PC-3 (cell line): ENCODE results near the gene PIAS1.

Source experiments
- CTCF ChIP-seq: fragments of 300-600 bp; sonication (generic); conservative IDR thresholded peaks from 2 replicates; pipeline ENCODE4 v1.5.1; 2017; ENCODE audit warnings: antibody characterized with exemption, low read depth, mild to moderate bottlenecking, low read length
- EZH2 ChIP-seq: fragments of 300-600 bp; sonication (generic); IDR thresholded peaks from one replicate; pipeline ENCODE4 v1.6.1; 2017; ENCODE audit warnings: antibody characterized with exemption, mild to moderate bottlenecking, low read length; ENCODE audit not compliant: unreplicated experiment
- EZH2phosphoT487 ChIP-seq: fragments of 300-600 bp; sonication (generic); IDR thresholded peaks from 2 replicates; pipeline ENCODE4 v1.6.1; 2018; ENCODE audit warnings: mild to moderate bottlenecking, antibody characterized with exemption, low read length, borderline replicate concordance

DNA sequence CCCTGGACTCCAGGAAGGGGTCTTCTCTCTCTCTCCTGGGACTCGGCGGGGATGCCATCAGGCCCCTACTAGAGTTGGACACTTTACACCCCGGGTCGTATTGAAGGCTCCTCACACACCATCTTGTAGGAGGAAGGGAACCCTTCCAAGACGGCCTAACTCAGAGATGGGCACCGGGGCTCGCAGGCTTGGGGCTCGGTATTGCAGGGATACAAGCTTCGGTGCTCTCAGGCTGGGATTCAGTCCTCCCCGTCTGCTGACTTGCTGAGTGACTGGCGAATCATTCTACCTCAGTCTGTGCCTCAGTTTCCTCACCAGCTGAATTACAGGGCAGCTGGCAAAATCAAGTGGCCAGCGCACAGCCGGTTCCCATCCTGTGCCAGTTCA is 151.4 kb downstream of the PIAS1 start:
- no peak for TF ChIP-seq CTCF
- TF ChIP-seq EZH2: no peak
- TF ChIP-seq EZH2phosphoT487: no peak
